A673 (cell line): ENCODE results near the gene IFT74. TPM values are rescaled to one million over a fixed set of nuclear protein-coding genes. Genes with fewer than 3 reads are reported as not detected.
"Not testable (repeated sequence)": the region's sequence is repeated elsewhere in the genome, so short reads cannot be mapped to it uniquely, and the experiment has no call there.

Experiments
- BruUV-seq: library from RNA; stranded (reverse); fragments of 400-500 nt; replicated peaks from 2 replicates; lab custom pipeline; 2021; lab: Mats Ljungman, UMichigan
- CTCF ChIA-PET: fragments of 300-600 bp; sonication (Branson Sonifier 250); formaldehyde crosslinking; loops from one replicate; lab custom pipeline; 2022; ENCODE audit warnings: antibody characterized with exemption; lab: Charles Lee
- POLR2A ChIA-PET: fragments of 300-600 bp; sonication (Branson Sonifier 250); formaldehyde crosslinking; loops from one replicate; lab custom pipeline; 2022; ENCODE audit warnings: antibody characterized with exemption; ENCODE audit not compliant: low non-redundant PET; lab: Charles Lee
- DNase-seq: peaks from one replicate; pipeline ENCODE4 v3.0.0-alpha.2; 2015; ENCODE audit warnings: low spot score
- H3K27ac ChIP-seq: fragments of 200-600 bp; sonication (generic); 2 replicates; pipeline ENCODE4 v1.5.1; 2016; ENCODE audit warnings: mixed run types, low read depth, mild to moderate bottlenecking, mixed read lengths, antibody characterized with exemption, low read length; ENCODE audit not compliant: poor library complexity, severe bottlenecking
- H3K27me3 ChIP-seq: fragments of 200-600 bp; sonication (generic); replicated peaks from 2 replicates; pipeline ENCODE4 v1.6.1; 2017; ENCODE audit warnings: mixed run types, low read depth, mild to moderate bottlenecking, mixed read lengths, antibody characterized with exemption, low read length; ENCODE audit not compliant: insufficient read depth, poor library complexity
- H3K36me3 ChIP-seq: fragments of 200-600 bp; sonication (generic); 2 replicates; pipeline ENCODE4 v1.6.1; 2016; ENCODE audit warnings: mixed run types, mild to moderate bottlenecking, mixed read lengths, antibody characterized with exemption, low read length; ENCODE audit not compliant: insufficient read depth, poor library complexity, severe bottlenecking
- H3K4me1 ChIP-seq: fragments of 200-600 bp; sonication (generic); 2 replicates; pipeline ENCODE4 v1.6.1; 2017; ENCODE audit warnings: mixed run types, mild to moderate bottlenecking, mixed read lengths, antibody characterized with exemption, low read length; ENCODE audit not compliant: insufficient read depth, poor library complexity, severe bottlenecking
- H3K4me3 ChIP-seq: fragments of 200-600 bp; sonication (generic); 2 replicates; pipeline ENCODE4 v1.5.1; 2016; ENCODE audit warnings: low read depth, mixed run types, mild to moderate bottlenecking, mixed read lengths, low read length; ENCODE audit not compliant: poor library complexity, severe bottlenecking
- H3K9me3 ChIP-seq: fragments of 200-600 bp; sonication (generic); 2 replicates; pipeline ENCODE4 v1.6.1; 2016; ENCODE audit warnings: mixed run types, low read depth, mild to moderate bottlenecking, mixed read lengths, antibody characterized with exemption, low read length; ENCODE audit not compliant: poor library complexity, severe bottlenecking
- CTCF ChIP-seq: fragments of 300-800, 200-600 bp; sonication (generic); conservative IDR thresholded peaks from 2 replicates; pipeline ENCODE4 v1.5.1; 2017; ENCODE audit warnings: low read depth, mild to moderate bottlenecking, antibody characterized with exemption, low read length, moderate library complexity, mixed read lengths
- EZH2 ChIP-seq: fragments of 200-600 bp; sonication (generic); IDR thresholded peaks from 2 replicates; pipeline ENCODE4 v1.6.1; 2017; ENCODE audit warnings: borderline replicate concordance, low read depth, mild to moderate bottlenecking, mixed read lengths, antibody characterized with exemption, low read length; ENCODE audit not compliant: poor library complexity, severe bottlenecking
- intact Hi-C: fragments of 100-400 bp; cut with micrococcal nuclease; formaldehyde crosslinking; loops from one replicate; pipeline ENCODE4 v1.10.0; 2022; ENCODE audit not compliant: unreplicated experiment
- total RNA-seq: library from RNA; stranded (reverse); gene quantifications from 2 replicates; pipeline ENCODE4 v1.2.3, GENCODE V29; 2021

Gene IFT74
- total RNA-seq, 1 experiment from 2014 or later, result 9.3 TPM

GRCh38 chr9:27090711-27091110 lies 134.5 kb downstream of the IFT74 start:
- Histone ChIP-seq H3K9me3 (no peaks in the 10 kb centered on the region), H3K4me3 (no peak overlapping the region), H3K4me1 (no peaks in the 10 kb centered on the region), H3K36me3 (no peaks in the 10 kb centered on the region), H3K27me3 (no peaks in the 10 kb centered on the region), H3K27ac (no peak overlapping the region)
- no TSS peak for BruUV-seq
- no peak for DNase-seq
- ChIA-PET POLR2A (no interaction called here), CTCF (no interaction called here)
- TF ChIP-seq EZH2 (no peak), CTCF (no peak)
- intact Hi-C loops, result no loop called here

GRCh38 chr9:27092496-27092895 lies 136.3 kb downstream of the IFT74 start:
- H3K27me3 ChIP-seq, H3K27ac ChIP-seq, H3K4me3 ChIP-seq, H3K9me3 ChIP-seq, POLR2A ChIA-PET, H3K36me3 ChIP-seq, CTCF ChIA-PET, intact Hi-C loops, DNase-seq, H3K4me1 ChIP-seq, BruUV-seq: not testable (repeated sequence)

GRCh38 chr9:27093384-27094067 lies 137.3 kb downstream of the IFT74 start:
- POLR2A ChIA-PET, intact Hi-C loops, BruUV-seq, H3K9me3 ChIP-seq, H3K4me1 ChIP-seq, H3K4me3 ChIP-seq, H3K36me3 ChIP-seq, H3K27ac ChIP-seq, CTCF ChIA-PET, H3K27me3 ChIP-seq, DNase-seq: not testable (repeated sequence)

GRCh38 chr9:27094640-27095298 lies 138.6 kb downstream of the IFT74 start:
- intact Hi-C loops, result no loop called here
- CTCF ChIA-PET, result no interaction called here
- no peak for TF ChIP-seq EZH2
- TF ChIP-seq CTCF, result no peak
- Histone ChIP-seq H3K4me1 (no peaks in the 10 kb centered on the region), H3K27me3 (no peaks in the 10 kb centered on the region), H3K36me3 (no peaks in the 10 kb centered on the region), H3K9me3 (no peaks in the 10 kb centered on the region), H3K27ac (no peak overlapping the region), H3K4me3 (no peak overlapping the region)
- no TSS peak for BruUV-seq
- POLR2A ChIA-PET, result no interaction called here
- DNase-seq, result no peak
